ENCODE results near the gene MYH14.
"Not testable (repeated sequence)": the region's sequence is repeated elsewhere in the genome, so short reads cannot be mapped to it uniquely, and the experiment has no call there.

Gene MYH14

DNA sequence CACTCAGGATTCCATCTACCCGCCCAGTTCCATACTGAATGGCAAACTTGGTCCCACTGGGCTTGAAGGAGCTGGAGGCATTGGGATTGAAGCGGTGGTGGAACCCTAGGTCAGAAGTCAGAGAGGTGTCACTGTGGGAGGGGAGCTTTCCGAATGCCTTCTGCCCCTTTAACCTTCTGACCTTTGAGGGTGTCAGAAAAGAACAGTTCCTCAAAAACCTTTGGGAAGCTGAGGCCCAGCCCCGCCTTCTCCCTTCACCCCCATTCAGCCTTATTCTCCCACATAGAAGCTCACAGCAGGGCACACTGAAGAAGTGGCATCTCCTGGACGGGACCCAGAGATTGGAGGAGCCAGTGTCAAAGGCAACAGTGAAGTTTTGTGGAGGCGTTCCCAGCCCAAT is 133.6 kb downstream of the MYH14 start:
- not testable (repeated sequence) for DNase-seq

DNA sequence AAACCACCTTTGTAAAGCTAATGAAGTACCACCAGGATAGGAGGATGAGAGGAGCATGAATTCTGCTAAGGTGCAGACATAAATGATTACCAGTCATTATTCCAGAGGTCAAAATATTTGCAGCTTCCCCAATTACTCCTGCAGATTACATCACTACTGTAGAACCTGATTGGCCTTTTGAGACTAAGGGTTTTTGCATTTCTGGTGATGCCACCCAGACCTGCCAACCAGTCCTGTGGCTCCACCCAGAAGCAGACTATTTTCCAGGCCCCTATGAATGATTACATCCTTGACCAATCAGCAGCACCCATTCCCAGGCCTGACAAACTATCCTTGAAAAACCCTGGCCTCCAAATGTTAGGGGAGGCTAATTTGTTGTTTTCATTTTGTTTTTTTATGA is 136.9 kb downstream of the MYH14 start:
- DNase-seq, result no peak

DNA sequence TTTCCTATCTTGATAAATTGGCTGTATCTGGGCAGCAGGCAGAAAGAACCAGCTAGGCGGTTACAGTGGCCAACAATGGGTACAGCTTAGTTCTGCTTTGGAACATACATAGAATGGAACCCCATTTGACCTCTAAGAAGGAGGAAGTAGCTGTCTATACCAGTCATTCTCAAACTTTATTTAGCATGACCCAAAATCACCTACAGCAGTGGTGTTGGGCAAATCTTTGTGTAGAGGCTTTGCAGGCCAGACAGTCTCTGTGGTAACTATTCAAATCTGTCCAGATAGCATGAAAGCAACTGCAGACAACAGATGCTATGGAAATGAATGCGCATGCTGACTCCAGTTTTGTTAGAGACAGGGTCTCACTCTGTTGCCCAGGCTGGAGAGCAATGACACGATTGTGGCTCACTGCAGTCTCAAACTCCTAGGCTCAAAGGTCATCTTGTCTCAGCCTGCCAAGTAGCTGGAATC is 137.7 kb downstream of the MYH14 start:
- DNase-seq, result no peak

DNA sequence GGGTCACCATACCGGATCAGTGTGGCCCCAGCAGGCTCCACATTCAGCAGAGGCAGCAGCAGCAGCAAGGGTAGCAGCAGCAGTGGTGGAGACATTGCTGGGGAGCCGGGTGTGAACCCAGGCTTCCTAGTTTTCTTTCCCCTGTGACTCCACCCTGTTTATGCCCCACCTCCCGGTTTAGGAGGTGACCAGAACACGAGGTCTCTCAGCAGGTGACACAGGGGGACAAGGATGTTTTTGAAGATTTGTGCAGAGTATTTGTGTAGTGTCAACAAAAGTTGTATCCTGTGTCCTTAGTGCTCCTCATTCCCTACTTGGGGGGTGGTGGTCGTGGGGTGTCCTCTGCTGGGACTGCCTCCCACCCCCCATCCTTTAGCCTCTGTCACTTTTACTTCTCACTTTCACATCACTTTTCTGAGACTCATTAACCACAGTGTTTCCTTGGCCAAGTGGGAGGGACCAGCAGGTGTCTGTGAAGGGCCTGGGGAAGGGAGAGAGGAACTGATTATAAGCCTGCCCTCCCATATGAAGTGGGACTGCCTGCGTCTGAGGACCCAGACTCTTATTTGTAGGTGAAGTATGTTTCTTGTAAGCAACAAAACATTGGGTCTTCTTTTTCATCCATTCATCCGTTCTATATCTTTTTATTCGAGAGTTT is 141.4 kb downstream of the MYH14 start:
- no peak for DNase-seq

DNA sequence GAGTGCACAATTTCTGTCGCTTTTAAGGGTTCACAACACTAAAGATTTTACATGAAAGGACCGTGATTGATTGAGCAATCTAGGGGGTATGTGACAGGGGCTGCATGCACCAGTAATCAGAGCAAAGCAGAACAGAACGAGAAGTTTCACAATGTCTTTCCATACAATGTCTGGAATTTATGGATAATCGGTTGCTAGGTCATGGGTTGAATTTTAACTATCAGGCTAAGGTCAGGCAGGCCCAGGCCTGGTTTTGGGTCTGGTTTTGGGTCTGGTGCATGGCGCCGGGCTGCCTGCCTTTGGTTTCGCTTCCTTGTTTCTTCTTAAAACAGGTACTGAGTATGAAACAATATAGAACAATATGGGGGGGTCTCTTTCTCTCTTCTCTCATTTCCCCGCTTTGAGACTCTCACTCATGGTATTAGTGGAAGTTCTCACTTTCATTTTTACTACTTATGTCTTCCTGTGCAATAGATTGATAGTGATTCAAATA is 143.7 kb downstream of the MYH14 start:
- not testable (repeated sequence) for DNase-seq

DNA sequence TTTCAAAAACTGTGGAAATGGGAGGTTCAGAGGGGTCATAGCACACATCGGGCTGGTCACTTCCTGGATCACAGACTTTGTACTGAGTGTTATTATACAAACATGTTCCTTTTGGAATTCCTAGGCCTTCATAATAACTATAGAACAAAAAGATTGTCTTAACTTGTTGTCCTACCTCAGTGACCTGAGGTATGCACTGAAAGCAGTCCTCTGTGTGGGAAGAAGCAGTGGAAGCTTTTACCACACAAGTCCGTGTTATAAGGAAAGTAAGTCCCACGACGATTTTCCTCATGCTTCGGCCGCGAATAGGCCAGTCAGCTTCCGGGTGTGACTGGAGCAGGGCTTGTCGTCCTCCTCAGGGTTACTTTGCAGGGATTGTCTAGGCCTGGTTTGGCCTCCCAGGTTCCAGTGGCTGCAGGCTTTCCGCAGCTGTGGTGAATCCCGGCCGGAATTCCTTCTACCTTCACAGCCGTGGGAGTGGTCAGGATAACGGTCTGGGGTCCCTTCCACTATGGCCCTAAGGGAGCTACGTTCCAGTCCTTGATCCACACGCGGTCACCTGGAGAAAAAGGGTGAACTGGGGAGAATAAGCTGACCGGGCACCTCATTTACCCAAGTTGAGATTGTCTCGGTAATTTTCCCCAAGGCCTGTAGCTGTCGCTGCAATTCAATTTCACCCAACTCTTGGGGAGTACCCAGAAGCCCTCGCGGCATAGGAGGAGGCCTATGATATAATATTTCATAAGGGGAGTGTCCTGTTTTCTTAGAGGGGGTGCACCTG is 146.0 kb downstream of the MYH14 start:
- no peak for DNase-seq

DNA sequence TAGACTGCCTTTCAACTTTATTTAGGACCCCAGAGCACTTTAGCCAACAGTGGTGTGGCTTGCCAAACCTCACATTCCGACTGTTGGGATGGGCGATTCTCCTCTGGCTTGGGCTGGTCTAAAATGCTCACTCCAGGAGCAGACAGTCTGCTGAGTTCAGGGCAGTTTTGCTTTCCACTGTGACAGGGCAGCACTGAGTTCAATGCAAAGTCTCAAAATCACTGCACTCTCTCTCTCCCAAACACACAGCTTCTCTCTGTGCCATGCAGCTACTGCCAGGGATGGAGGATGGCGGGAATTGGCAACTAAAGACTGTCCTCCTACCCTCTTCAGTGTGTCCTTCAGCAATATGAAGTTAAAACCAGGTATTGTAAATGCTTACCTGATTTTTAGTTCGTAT is 148.8 kb downstream of the MYH14 start:
- DNase-seq, result no peak

DNA sequence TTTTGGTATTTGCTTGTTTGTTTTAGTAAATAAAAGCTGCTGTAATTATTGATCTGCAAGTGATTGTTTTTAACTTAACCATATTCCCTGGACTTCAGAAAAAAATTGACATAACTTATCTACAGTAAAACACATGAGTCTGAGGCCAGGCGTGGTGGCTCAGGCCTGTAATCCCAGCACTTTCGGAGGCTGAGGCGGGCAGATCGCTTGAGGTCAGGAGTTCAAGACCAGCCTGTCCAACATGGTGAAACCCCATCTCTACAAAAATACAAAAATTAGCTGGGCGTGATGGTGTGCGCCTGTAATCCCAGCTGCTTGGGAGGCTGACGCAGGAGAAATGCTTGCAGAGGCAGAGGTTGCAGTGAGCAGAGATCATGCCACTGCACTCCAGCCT is 150.1 kb downstream of the MYH14 start:
- not testable (repeated sequence) for DNase-seq

DNA sequence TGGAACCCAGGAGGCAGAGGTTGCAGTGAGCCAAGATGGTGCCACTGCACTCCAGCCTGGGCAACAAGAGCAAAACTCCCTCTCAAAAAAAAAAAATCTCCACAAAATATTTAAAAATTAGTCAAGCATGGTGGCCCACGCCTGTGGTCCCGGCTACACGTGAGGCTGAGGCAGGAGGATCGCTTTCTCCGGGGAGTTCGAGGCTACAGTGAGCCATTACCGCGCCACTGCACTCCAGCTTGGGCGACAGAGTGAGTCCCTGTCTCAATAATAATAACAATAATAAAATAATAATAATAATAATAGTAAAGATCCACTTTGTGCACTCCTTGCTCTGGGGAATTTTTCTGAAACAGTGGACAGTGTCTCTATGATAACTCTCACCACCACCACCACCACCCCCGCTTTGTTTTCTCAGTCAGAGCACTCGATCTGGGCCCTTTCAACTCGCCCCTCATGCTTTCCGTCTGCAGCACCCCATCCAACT is 153.3 kb downstream of the MYH14 start:
- DNase-seq, result no peak

DNA sequence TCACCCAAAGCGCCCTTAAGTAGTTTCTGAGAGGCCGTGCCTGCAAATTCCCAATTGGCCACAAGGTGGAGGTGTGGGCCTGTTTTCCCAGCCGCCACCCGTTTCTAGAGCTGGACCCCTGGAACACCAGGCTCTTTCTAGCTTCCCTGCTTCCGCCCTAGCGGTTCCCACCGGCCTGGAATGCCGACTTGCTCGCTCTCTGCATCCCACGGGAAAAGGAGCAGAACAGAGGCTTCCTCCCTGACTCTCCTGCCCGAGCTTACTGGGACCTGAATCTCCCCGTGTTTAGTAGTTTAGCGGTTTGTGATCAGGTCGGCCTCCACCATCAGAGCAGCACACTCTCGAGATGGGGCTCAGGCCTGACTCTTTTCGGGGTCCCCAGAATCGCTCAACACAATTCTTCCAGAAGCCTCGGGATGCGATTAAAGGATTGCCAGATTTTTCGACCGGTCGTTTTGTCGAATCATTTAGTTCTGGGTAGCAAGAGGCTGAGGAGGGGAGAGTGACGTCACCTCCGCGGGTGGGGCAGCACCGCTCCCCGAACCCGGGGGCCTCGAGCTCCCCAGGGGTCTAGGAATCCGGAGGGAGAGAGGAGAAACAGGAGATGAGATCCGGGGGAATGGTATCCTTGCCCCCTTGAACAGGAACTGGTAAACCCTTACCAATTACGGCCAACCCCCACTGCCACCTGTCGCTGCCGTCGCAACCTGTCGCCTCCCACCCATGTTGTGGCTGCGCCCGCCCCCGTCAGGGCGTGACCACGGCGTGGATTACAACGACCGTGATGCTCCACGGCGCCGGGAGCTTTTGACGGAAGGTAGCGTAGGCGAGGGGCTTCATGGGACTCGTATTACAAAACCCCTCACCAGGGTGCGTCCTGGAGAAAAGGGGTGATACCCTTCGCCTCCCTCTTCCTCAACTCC is 154.0 kb downstream of the MYH14 start:
- peak; percentile 35 for DNase-seq

DNA sequence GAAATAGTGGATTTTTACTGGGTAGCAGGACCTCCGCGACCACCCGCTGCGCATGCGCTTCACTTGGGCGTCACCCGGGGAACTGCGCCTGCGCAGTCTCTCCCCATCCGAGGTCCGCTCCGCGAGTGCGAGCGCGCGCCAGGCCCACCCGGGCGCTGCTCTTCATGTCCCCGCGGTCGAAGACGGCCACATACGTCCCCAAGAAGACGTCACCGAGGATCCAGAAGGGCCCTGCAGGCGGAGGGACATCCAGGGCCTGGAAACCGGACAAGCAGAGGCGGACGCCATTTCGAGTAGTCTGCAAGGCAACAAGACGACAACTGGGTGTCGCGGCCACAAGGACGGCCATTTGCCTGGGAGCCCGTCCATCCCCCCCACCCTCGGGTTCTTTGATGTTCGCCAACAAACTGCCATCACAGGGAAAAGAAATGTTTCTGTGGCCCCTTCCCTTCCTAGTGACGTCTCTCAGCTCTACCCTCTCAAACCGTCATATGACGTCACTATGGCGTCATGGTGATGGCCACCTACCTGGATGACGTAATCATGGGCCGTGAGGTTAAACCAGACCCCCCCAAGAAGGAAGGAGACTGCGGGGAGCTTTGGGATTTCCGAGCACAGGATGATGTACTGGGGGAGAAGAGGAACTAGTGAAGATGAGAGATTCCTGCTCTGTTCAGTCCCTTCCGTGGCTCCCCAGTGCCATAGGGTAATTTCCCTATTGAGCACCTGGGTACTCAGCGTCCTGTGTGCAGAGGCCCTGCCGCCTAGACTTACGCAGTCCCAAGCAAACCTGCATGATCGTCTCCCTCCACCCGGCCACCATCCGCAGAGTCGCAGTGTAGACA is 155.3 kb downstream of the MYH14 start:
- no peak for DNase-seq

DNA sequence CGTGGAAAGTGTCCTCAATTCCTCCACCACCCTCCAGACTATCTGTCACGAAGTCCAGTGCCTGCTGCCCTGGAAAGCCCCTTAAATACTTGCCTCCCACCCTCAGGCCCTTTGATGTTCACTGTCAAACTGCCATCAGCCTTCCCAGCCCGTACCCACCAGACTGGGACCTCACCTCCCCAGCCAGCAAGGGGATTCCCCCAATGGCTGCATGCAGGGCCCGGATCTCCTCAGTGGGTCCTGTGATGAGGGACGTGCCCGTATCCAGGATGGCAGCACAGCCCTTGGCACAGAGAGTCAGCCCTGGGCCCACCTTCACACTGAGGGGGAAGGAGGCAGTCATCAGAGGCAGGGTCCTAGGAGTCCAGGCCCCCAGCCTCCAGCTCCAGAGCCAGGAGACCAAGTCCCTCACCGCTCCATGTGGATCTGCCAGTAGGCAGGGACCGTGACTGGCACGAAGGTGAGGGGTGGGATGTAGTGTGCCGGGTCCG is 156.0 kb downstream of the MYH14 start:
- no peak for DNase-seq
